Hair follicle dermal papilla cell (primary cell): ENCODE measurements around the gene CAVIN4. TPM values are rescaled to one million over a fixed set of nuclear protein-coding genes. Genes with fewer than 3 reads are reported as not detected.

Experiments
- total RNA-seq: library from RNA; depleted of rRNA; stranded (reverse); fragments of >200 nt; gene quantifications from 2 replicates; pipeline ENCODE4 v1.2.3, GENCODE V29; 2012

Gene CAVIN4
- 1.1 and 1.6 TPM in 2 replicates for total RNA-seq

GRCh38 chr9:100577776-100578448, at the start of gene CAVIN4:
Gene CAVIN4, plus strand, starts transcription at chr9:100578079. Its CDS starts 65 bp downstream, at chr9:100578144.

Other genes with a start within 250 kb of the CAVIN4 start
- 30.1 and 33.9 TPM in 2 replicates for gene TEX10, start 225.1 kb upstream of the CAVIN4 start, total RNA-seq
- gene MSANTD3, start 150.9 kb upstream of the CAVIN4 start, total RNA-seq, result 52.1 and 55.0 TPM in 2 replicates
- 9.1 and 11.7 TPM in 2 replicates for gene TMEFF1, start 104.9 kb upstream of the CAVIN4 start, total RNA-seq